Keratinocyte (primary cell): ENCODE measurements around the gene NCKAP5. TPM values are rescaled to one million over a fixed set of nuclear protein-coding genes. Genes with fewer than 3 reads are reported as not detected.

Experiments
- DNase-seq: peaks from one replicate; pipeline ENCODE4 v3.0.0-alpha.2; 2011; ENCODE audit warnings: low read depth, missing footprints, low spot score
- FAIRE-seq: peaks from 2 replicates; lab custom pipeline; 2011; peaks lifted over from hg19 to GRCh38; lab: Jason Lieb, UNC
- H2AFZ ChIP-seq: 2 replicates; pipeline ENCODE4 v1.6.0; 2012; ENCODE audit warnings: low read length, control low read depth, inconsistent platforms; ENCODE audit not compliant: control insufficient read depth
- H3K27ac ChIP-seq: 2 replicates; pipeline ENCODE4 v1.5.1; 2011; ENCODE audit warnings: low read length; ENCODE audit not compliant: control insufficient read depth, insufficient read depth
- H3K27me3 ChIP-seq: 3 replicates; pipeline ENCODE4 v1.6.0; 2011; ENCODE audit warnings: low read length; ENCODE audit not compliant: control insufficient read depth, insufficient read depth; ENCODE audit errors: extremely low read depth
- H3K36me3 ChIP-seq, 2 experiments: 2 replicates in 1 of 2; 3 replicates in 1 of 2; pipeline ENCODE4 v1.5.1; 2011; ENCODE audit warnings: low read length in 2 of 2, mild to moderate bottlenecking in 1 of 2; ENCODE audit not compliant: control insufficient read depth in 2 of 2, insufficient read depth in 2 of 2; ENCODE audit errors: extremely low read depth in 1 of 2
- H3K4me1 ChIP-seq: 3 replicates; pipeline ENCODE4 v1.5.1; 2011; ENCODE audit warnings: low read length; ENCODE audit not compliant: control insufficient read depth, insufficient read depth; ENCODE audit errors: extremely low read depth
- H3K4me2 ChIP-seq: 3 replicates; pipeline ENCODE4 v1.6.0; 2011; ENCODE audit warnings: low read depth, low read length; ENCODE audit not compliant: control insufficient read depth, insufficient read depth; ENCODE audit errors: extremely low read depth
- H3K4me3 ChIP-seq, 3 experiments: fragments of 200-600 bp in 1 of 3; sonication (generic) in 1 of 3; 2 replicates in 2 of 3; 3 replicates in 1 of 3; pipeline ENCODE4 v1.5.1; 2011 to 2016; ENCODE audit warnings: low read length in 3 of 3, mild to moderate bottlenecking in 3 of 3, control low read depth in 2 of 3, inconsistent platforms in 1 of 3, low read depth in 1 of 3, mixed read lengths in 1 of 3, mixed run types in 1 of 3, moderate library complexity in 1 of 3; ENCODE audit not compliant: control insufficient read depth in 2 of 3, insufficient read depth in 2 of 3; ENCODE audit errors: extremely low read depth in 1 of 3
- H3K79me2 ChIP-seq: 2 replicates; pipeline ENCODE4 v1.6.0; 2012; ENCODE audit warnings: low read length; ENCODE audit not compliant: control insufficient read depth, insufficient read depth
- H3K9ac ChIP-seq: 3 replicates; pipeline ENCODE4 v1.6.0; 2011; ENCODE audit warnings: low read length; ENCODE audit not compliant: control insufficient read depth, insufficient read depth; ENCODE audit errors: extremely low read depth
- H3K9me1 ChIP-seq: 3 replicates; pipeline ENCODE4 v1.6.0; 2011; ENCODE audit warnings: low read length; ENCODE audit not compliant: control insufficient read depth, insufficient read depth; ENCODE audit errors: extremely low read depth
- H3K9me3 ChIP-seq: 2 replicates; pipeline ENCODE4 v1.5.1; 2012; ENCODE audit warnings: low read depth, low read length; ENCODE audit not compliant: control insufficient read depth
- H4K20me1 ChIP-seq: 3 replicates; pipeline ENCODE4 v1.6.0; 2011; ENCODE audit warnings: low read length; ENCODE audit not compliant: control insufficient read depth, insufficient read depth; ENCODE audit errors: extremely low read depth
- EZH2 ChIP-seq: IDR thresholded peaks from one replicate; pipeline ENCODE4 v1.6.1; 2012; ENCODE audit warnings: inconsistent platforms, mild to moderate bottlenecking, low read length, moderate library complexity
- dilution Hi-C: fragments of 300-500 bp; cut with MboI; formaldehyde crosslinking; loops from one replicate; pipeline ENCODE4 v1.7.0; 2020; ENCODE audit warnings: low sequenced_read_pairs; ENCODE audit not compliant: extremely low pct_ligation_motif_present
- polyA plus RNA-seq, 5 experiments: library from polyadenylated mRNA; depleted of rRNA in 3 of 5; stranded (reverse) in 3 of 5; stranded (forward) in 1 of 5; unstranded in 1 of 5; fragments of >200 nt; gene quantifications; 1 replicate in 1 of 5; 2 replicates in 3 of 5; 3 replicates in 1 of 5; pipeline versions ENCODE4 v1.2.1 to v1.2.3, GENCODE V29; 2011 to 2012; ENCODE audit warnings: missing spikeins in 2 of 5, low read depth in 1 of 5, low replicate concordance in 1 of 5
- TF ChIP-seq, protein P1 (sequence below), 3 experiments: IDR thresholded peaks in 1 of 3; conservative IDR thresholded peaks in 1 of 3; optimal IDR thresholded peaks in 1 of 3; 2 replicates in 2 of 3; 3 replicates in 1 of 3; pipeline versions ENCODE3 to v1.5.1; 2011; ENCODE audit warnings: low read length in 3 of 3, mild to moderate bottlenecking in 3 of 3, moderate library complexity in 2 of 3, control low read depth in 1 of 3, inconsistent platforms in 1 of 3; ENCODE audit not compliant: insufficient read depth in 2 of 3; ENCODE audit errors: extremely low read depth in 1 of 3

Gene NCKAP5
- polyA plus RNA-seq, 1 donor (not counting 4 experiments of a cell fraction or from before 2014, with no cell fraction given) = 3.6 TPM

DNA sequence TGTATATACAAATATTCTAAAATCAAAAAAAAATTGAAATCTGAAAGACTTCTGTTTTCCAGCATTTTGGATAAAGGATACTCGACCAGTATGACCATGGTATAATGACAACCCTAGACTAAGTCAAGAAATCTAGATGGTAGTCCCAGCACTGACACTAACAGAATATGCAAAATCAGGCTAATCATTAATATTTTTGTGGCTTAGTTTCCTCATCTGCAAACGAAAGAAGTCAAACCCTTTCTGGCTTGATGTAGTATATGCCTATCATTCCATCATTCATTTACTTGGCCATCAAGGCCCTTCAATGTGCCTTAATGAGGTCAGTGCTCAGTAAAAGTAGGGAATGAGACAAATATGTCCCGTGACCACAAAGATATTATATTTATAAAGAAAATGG is 83.5 kb downstream of the NCKAP5 start:
- Histone ChIP-seq H3K4me2 (no peak overlapping the region), H3K79me2 (no peaks in the 10 kb centered on the region), H4K20me1 (no peaks in the 10 kb centered on the region), H3K9me3 (no peaks in the 10 kb centered on the region), H3K4me3 (no peak overlapping the region), H3K27me3 (no peaks in the 10 kb centered on the region), H3K9me1 (no peaks in the 10 kb centered on the region), H3K36me3 (peaks cover 0 to 3% of the 10 kb centered on the region in 2 experiments), H2AFZ (no peak overlapping the region), H3K4me1 (peaks cover 12% of the 10 kb centered on the region), H3K9ac (no peak overlapping the region), H3K27ac (no peak overlapping the region)
- TF ChIP-seq, protein P1, sequence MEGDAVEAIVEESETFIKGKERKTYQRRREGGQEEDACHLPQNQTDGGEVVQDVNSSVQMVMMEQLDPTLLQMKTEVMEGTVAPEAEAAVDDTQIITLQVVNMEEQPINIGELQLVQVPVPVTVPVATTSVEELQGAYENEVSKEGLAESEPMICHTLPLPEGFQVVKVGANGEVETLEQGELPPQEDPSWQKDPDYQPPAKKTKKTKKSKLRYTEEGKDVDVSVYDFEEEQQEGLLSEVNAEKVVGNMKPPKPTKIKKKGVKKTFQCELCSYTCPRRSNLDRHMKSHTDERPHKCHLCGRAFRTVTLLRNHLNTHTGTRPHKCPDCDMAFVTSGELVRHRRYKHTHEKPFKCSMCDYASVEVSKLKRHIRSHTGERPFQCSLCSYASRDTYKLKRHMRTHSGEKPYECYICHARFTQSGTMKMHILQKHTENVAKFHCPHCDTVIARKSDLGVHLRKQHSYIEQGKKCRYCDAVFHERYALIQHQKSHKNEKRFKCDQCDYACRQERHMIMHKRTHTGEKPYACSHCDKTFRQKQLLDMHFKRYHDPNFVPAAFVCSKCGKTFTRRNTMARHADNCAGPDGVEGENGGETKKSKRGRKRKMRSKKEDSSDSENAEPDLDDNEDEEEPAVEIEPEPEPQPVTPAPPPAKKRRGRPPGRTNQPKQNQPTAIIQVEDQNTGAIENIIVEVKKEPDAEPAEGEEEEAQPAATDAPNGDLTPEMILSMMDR (optimal IDR thresholded peaks at IDR 0.05 in 1 of 3, IDR thresholded peaks at IDR 0.05 in 1 of 3, conservative IDR thresholded peaks at IDR 0.05 in 1 of 3; ENCODE audit: extremely low read depth in 1 of 3, insufficient read depth in 2 of 3, low read length in 3 of 3) = no peak
- TF ChIP-seq EZH2 = no peak
- FAIRE-seq (no peak), DNase-seq (no peak)
- dilution Hi-C loops = no loop called here

DNA sequence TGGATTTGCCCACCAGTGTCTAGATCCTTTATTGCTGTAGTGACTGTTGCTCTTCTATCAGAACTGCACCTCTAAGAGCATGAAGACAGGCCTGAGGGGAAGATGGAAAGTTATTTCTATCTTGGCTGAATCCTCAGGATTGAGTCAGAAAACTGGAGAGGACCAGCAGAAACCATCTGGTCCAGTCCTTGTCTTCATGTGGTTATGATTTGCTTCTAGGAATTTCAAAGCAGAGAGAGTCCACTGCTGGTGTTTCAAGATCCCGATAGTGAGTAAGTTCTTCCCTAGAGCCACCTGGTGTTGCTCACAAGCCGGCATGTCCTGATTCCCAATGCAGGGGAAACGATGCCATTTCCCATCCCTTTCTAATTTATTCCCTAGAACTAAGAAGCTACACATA is 84.2 kb downstream of the NCKAP5 start:
- Histone ChIP-seq H3K36me3 (peaks cover 0 to 3% of the 10 kb centered on the region in 2 experiments), H4K20me1 (no peaks in the 10 kb centered on the region), H3K4me2 (no peak overlapping the region), H3K27me3 (no peaks in the 10 kb centered on the region), H3K9me1 (no peaks in the 10 kb centered on the region), H3K4me1 (peaks cover 12% of the 10 kb centered on the region), H3K27ac (no peak overlapping the region), H2AFZ (no peak overlapping the region), H3K4me3 (no peak overlapping the region), H3K79me2 (no peaks in the 10 kb centered on the region), H3K9me3 (no peaks in the 10 kb centered on the region), H3K9ac (no peak overlapping the region)
- dilution Hi-C loops = no loop called here
- no peak for DNase-seq
- TF ChIP-seq, protein P1 (optimal IDR thresholded peaks at IDR 0.05 in 1 of 3, IDR thresholded peaks at IDR 0.05 in 1 of 3, conservative IDR thresholded peaks at IDR 0.05 in 1 of 3; ENCODE audit: extremely low read depth in 1 of 3, insufficient read depth in 2 of 3, low read length in 3 of 3) = no peak
- no peak for TF ChIP-seq EZH2
- no peak for FAIRE-seq
